WTC11 (cell line): ENCODE results near the gene FRMD4A. TPM values are rescaled to one million over a fixed set of nuclear protein-coding genes. Genes with fewer than 3 reads are reported as not detected.
A peak's percentile ranks its signal among the peaks of the same experiment; 100 is the strongest.

ENCODE experiments used
- ATAC-seq: fragments of 200-7000 bp; cut with Tn5 transposase; 2 replicates; pipeline ENCODE4 v1.10.0; 2021; ENCODE audit warnings: mild to moderate bottlenecking, moderate library complexity
- CTCF ChIA-PET: fragments of 300-600 bp; sonication (Branson Sonifier 250); formaldehyde crosslinking; loops from one replicate; lab custom pipeline; 2021; ENCODE audit warnings: antibody characterized with exemption; lab: Charles Lee
- POLR2A ChIA-PET: fragments of 350-600 bp; sonication (Branson Sonifier 250); formaldehyde crosslinking; loops from one replicate; lab custom pipeline; 2021; ENCODE audit warnings: antibody characterized with exemption; lab: Charles Lee
- DNase-seq: peaks from one replicate; pipeline ENCODE4 v3.0.0; 2021; ENCODE audit warnings: low spot score
- H3K27ac Mint-ChIP-seq: 2 replicates; pipeline ENCODE4 v1.8.0; 2021; ENCODE audit warnings: mixed read lengths
- H3K27me3 Mint-ChIP-seq: 2 replicates; pipeline ENCODE4 v1.8.0; 2021; ENCODE audit warnings: low read depth, mild to moderate bottlenecking, moderate library complexity, mixed read lengths
- H3K36me3 Mint-ChIP-seq: 2 replicates; pipeline ENCODE4 v1.8.0; 2021; ENCODE audit warnings: mixed read lengths
- H3K4me1 Mint-ChIP-seq: 2 replicates; pipeline ENCODE4 v1.8.0; 2022; ENCODE audit warnings: mixed read lengths
- H3K4me3 Mint-ChIP-seq: 2 replicates; pipeline ENCODE4 v1.8.0; 2021; ENCODE audit warnings: mild to moderate bottlenecking, moderate library complexity, mixed read lengths
- H3K9me3 Mint-ChIP-seq: 2 replicates; pipeline ENCODE4 v1.8.0; 2021; ENCODE audit warnings: mixed read lengths
- ELF4 ChIP-seq: sonication (generic); formaldehyde crosslinking; IDR thresholded peaks from 2 replicates; pipeline ENCODE4 v1.8.1; 2022; ENCODE audit warnings: low read depth, mild to moderate bottlenecking, moderate library complexity, missing genetic modification reagents
- FOXJ3 ChIP-seq: sonication (generic); formaldehyde crosslinking; IDR thresholded peaks from 2 replicates; pipeline ENCODE4 v1.9.0; 2021; ENCODE audit warnings: missing genetic modification reagents, mild to moderate bottlenecking, borderline replicate concordance
- FOXP1 ChIP-seq: sonication (generic); formaldehyde crosslinking; IDR thresholded peaks from 2 replicates; pipeline ENCODE4 v1.8.0; 2022; ENCODE audit warnings: missing genetic modification reagents, mild to moderate bottlenecking, moderate library complexity, borderline replicate concordance
- GRHL2 ChIP-seq: fragments of 250-450 bp; sonication (Bioruptor Pico); IDR thresholded peaks from 2 replicates; pipeline ENCODE4 v1.8.0; 2022; ENCODE audit warnings: mild to moderate bottlenecking, moderate library complexity; ENCODE audit not compliant: insufficient replicate concordance, severe bottlenecking
- JUN ChIP-seq: sonication (generic); formaldehyde crosslinking; IDR thresholded peaks from 2 replicates; pipeline ENCODE4 v1.8.0; 2023; ENCODE audit warnings: mild to moderate bottlenecking, missing genetic modification reagents
- NFATC4 ChIP-seq: fragments of 250-450 bp; sonication (Bioruptor Pico); IDR thresholded peaks from 2 replicates; pipeline ENCODE4 v1.9.0; 2021; ENCODE audit warnings: mild to moderate bottlenecking
- TEAD1 ChIP-seq: sonication (generic); formaldehyde crosslinking; IDR thresholded peaks from 2 replicates; pipeline ENCODE4 v1.8.0; 2022; ENCODE audit warnings: mild to moderate bottlenecking, missing genetic modification reagents
- ZNF671 ChIP-seq: fragments of 250-450 bp; sonication (Bioruptor Pico); IDR thresholded peaks from 2 replicates; pipeline ENCODE4 v1.8.0; 2021; ENCODE audit warnings: mild to moderate bottlenecking
- total RNA-seq: library from RNA; stranded (reverse); gene quantifications from 3 replicates; pipeline ENCODE4 v1.2.3, GENCODE V29; 2021
- TF ChIP-seq, protein P1 (sequence below): fragments of 250-450 bp; sonication (Bioruptor Pico); IDR thresholded peaks from 2 replicates; pipeline ENCODE4 v1.9.0; 2021; ENCODE audit warnings: mild to moderate bottlenecking, borderline replicate concordance
- TF ChIP-seq, protein P2 (sequence below): sonication (generic); formaldehyde crosslinking; IDR thresholded peaks from 2 replicates; pipeline ENCODE4 v1.8.1; 2023; ENCODE audit warnings: mild to moderate bottlenecking, moderate library complexity, missing genetic modification reagents
- TF ChIP-seq, protein P3 (sequence below): fragments of 250-450 bp; sonication (Bioruptor Pico); IDR thresholded peaks from 2 replicates; pipeline ENCODE4 v1.9.0; 2021; ENCODE audit warnings: mild to moderate bottlenecking
- TF ChIP-seq, protein P4 (sequence below): sonication (generic); formaldehyde crosslinking; IDR thresholded peaks from 2 replicates; pipeline ENCODE4 v1.8.1; 2023; ENCODE audit warnings: mild to moderate bottlenecking, missing genetic modification reagents
- TF ChIP-seq, protein P5 (sequence below): sonication (generic); formaldehyde crosslinking; IDR thresholded peaks from 2 replicates; pipeline ENCODE4 v1.8.1; 2023; ENCODE audit warnings: mild to moderate bottlenecking, missing genetic modification reagents, moderate library complexity

The FRMD4A gene
- total RNA-seq, 1 experiment from 2014 or later: 35.5 TPM

DNA sequence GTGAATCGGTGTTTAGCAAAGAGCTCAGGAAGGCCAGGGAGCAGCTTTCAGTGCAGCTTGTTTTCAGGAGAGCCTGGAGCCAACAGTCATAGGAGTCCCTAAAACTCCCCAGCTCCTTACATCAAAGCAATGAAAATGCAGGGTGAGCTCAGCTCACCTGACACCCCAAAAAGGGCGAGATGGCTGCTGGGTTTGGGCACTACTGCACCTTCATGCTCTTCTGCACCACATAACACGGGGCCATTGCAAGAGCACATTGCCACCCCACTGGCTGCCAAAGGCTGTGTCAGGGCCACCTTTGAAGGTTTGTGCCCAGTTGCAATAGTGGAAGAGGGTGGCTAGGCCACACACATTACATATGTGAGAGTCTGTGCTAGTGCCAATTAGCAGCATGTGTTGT is 25.0 kb upstream of the FRMD4A start (continued):
- TF ChIP-seq, protein P1, sequence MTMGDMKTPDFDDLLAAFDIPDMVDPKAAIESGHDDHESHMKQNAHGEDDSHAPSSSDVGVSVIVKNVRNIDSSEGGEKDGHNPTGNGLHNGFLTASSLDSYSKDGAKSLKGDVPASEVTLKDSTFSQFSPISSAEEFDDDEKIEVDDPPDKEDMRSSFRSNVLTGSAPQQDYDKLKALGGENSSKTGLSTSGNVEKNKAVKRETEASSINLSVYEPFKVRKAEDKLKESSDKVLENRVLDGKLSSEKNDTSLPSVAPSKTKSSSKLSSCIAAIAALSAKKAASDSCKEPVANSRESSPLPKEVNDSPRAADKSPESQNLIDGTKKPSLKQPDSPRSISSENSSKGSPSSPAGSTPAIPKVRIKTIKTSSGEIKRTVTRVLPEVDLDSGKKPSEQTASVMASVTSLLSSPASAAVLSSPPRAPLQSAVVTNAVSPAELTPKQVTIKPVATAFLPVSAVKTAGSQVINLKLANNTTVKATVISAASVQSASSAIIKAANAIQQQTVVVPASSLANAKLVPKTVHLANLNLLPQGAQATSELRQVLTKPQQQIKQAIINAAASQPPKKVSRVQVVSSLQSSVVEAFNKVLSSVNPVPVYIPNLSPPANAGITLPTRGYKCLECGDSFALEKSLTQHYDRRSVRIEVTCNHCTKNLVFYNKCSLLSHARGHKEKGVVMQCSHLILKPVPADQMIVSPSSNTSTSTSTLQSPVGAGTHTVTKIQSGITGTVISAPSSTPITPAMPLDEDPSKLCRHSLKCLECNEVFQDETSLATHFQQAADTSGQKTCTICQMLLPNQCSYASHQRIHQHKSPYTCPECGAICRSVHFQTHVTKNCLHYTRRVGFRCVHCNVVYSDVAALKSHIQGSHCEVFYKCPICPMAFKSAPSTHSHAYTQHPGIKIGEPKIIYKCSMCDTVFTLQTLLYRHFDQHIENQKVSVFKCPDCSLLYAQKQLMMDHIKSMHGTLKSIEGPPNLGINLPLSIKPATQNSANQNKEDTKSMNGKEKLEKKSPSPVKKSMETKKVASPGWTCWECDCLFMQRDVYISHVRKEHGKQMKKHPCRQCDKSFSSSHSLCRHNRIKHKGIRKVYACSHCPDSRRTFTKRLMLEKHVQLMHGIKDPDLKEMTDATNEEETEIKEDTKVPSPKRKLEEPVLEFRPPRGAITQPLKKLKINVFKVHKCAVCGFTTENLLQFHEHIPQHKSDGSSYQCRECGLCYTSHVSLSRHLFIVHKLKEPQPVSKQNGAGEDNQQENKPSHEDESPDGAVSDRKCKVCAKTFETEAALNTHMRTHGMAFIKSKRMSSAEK (CRISPR knock-in tag): no peak
- TF ChIP-seq, protein P2, sequence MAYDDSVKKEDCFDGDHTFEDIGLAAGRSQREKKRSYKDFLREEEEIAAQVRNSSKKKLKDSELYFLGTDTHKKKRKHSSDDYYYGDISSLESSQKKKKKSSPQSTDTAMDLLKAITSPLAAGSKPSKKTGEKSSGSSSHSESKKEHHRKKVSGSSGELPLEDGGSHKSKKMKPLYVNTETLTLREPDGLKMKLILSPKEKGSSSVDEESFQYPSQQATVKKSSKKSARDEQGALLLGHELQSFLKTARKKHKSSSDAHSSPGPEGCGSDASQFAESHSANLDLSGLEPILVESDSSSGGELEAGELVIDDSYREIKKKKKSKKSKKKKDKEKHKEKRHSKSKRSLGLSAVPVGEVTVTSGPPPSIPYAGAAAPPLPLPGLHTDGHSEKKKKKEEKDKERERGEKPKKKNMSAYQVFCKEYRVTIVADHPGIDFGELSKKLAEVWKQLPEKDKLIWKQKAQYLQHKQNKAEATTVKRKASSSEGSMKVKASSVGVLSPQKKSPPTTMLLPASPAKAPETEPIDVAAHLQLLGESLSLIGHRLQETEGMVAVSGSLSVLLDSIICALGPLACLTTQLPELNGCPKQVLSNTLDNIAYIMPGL (CRISPR knock-in tag): no peak
- TF ChIP-seq NFATC4 (CRISPR knock-in tag) (no peak), JUN (CRISPR knock-in tag) (no peak), FOXJ3 (CRISPR knock-in tag) (no peak), TEAD1 (CRISPR knock-in tag) (no peak), ELF4 (CRISPR knock-in tag) (no peak), ZNF671 (CRISPR knock-in tag) (no peak)
- TF ChIP-seq, protein P3, sequence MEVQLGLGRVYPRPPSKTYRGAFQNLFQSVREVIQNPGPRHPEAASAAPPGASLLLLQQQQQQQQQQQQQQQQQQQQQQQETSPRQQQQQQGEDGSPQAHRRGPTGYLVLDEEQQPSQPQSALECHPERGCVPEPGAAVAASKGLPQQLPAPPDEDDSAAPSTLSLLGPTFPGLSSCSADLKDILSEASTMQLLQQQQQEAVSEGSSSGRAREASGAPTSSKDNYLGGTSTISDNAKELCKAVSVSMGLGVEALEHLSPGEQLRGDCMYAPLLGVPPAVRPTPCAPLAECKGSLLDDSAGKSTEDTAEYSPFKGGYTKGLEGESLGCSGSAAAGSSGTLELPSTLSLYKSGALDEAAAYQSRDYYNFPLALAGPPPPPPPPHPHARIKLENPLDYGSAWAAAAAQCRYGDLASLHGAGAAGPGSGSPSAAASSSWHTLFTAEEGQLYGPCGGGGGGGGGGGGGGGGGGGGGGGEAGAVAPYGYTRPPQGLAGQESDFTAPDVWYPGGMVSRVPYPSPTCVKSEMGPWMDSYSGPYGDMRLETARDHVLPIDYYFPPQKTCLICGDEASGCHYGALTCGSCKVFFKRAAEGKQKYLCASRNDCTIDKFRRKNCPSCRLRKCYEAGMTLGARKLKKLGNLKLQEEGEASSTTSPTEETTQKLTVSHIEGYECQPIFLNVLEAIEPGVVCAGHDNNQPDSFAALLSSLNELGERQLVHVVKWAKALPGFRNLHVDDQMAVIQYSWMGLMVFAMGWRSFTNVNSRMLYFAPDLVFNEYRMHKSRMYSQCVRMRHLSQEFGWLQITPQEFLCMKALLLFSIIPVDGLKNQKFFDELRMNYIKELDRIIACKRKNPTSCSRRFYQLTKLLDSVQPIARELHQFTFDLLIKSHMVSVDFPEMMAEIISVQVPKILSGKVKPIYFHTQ (CRISPR knock-in tag): no peak

DNA sequence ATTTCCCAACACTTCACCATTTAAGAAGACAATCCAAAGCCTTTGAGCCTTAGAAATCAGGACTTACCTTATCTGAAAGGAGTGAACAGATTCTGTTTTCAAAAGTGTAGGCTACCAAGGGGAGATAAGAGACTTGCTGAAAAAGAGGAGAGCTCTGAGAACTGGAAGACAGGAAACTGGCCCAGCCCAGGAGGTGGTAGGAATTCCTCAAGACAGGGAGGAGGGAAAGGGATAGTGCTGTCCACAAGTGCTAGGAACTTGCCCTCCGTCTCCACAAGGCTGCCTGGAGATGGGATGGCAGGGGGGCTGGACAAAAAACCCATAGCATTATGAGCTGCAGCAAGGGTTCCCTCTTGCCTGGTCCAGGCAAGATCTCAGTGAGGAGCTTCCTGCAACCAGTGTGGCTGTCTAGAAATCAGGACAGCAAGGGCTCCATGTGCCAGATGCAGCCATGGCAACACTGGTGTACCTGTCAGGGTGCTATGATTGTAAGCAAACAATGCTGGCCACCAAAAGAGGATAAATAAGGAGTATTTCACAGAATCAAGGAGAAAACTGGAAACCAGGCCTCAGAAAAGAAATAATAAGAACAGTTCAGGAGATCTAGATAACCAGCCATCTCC is 22.7 kb upstream of the FRMD4A start:
- no peak overlapping the region for H3K27ac Mint-ChIP-seq
- CTCF ChIA-PET: interaction anchor here (0.8 to 1.7 kb wide), 4 partner anchors 29 to 156 kb away, joined by 3 to 5 read pairs (median 4); no protein-coding TSS in a partner anchor
- TF ChIP-seq GRHL2 (CRISPR knock-in tag): no peak
- no peak for TF ChIP-seq FOXP1 (CRISPR knock-in tag)
- TF ChIP-seq, protein P4, sequence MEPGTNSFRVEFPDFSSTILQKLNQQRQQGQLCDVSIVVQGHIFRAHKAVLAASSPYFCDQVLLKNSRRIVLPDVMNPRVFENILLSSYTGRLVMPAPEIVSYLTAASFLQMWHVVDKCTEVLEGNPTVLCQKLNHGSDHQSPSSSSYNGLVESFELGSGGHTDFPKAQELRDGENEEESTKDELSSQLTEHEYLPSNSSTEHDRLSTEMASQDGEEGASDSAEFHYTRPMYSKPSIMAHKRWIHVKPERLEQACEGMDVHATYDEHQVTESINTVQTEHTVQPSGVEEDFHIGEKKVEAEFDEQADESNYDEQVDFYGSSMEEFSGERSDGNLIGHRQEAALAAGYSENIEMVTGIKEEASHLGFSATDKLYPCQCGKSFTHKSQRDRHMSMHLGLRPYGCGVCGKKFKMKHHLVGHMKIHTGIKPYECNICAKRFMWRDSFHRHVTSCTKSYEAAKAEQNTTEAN (CRISPR knock-in tag): no peak
- TF ChIP-seq, protein P5, sequence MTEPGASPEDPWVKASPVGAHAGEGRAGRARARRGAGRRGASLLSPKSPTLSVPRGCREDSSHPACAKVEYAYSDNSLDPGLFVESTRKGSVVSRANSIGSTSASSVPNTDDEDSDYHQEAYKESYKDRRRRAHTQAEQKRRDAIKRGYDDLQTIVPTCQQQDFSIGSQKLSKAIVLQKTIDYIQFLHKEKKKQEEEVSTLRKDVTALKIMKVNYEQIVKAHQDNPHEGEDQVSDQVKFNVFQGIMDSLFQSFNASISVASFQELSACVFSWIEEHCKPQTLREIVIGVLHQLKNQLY: no peak
- TF ChIP-seq, all 79 proteins: peak for 0
- no peak for DNase-seq
- H3K9me3 Mint-ChIP-seq: no peaks in the 10 kb centered on the region
- H3K4me1 Mint-ChIP-seq: peaks cover 6% of the 10 kb centered on the region
- no peak overlapping the region for H3K4me3 Mint-ChIP-seq
- POLR2A ChIA-PET: interaction anchor here (0.6 kb wide), 1 partner anchor 160 kb away, joined by 3 read pairs; no protein-coding TSS in a partner anchor
- no peaks in the 10 kb centered on the region for H3K27me3 Mint-ChIP-seq
- peak; percentile 78 for ATAC-seq
- no peaks in the 10 kb centered on the region for H3K36me3 Mint-ChIP-seq
